ENCODE data around the gene ATL1. TPM values are rescaled to one million over a fixed set of nuclear protein-coding genes. Genes with fewer than 3 reads are reported as not detected.

ATL1 gene
- total and polyA plus RNA-seq, 2 of the 4 experiments (the other 2 are of a cell fraction) = 6.0 to 12.2 TPM

GRCh38 chr14:50675597-50675996 lies 115.7 kb downstream of the ATL1 start:
- CTCF ChIA-PET = interaction anchor here (0.7 kb wide), 1 partner anchor 91 kb away, joined by 3 read pairs; no protein-coding TSS in a partner anchor
- POLR2A ChIA-PET (ENCODE audit: unreplicated experiment) = no interaction called here
- no peak overlapping the region for H3K4me3 ChIP-seq (ENCODE audit: insufficient read depth, low read depth, low read length)

More at GRCh38 chr14:50675597-50675996, 115.7 kb downstream of the ATL1 start:
- WGBS, 2 experiments (ENCODE audit: extremely low coverage in 2 of 2, insufficient read length in 1 of 2) = no CpG with 5 or more reads among the region's 2 CpGs
- Histone ChIP-seq H4K91ac (ENCODE audit: insufficient read depth, low read depth, low read length) (peak overlapping the region; percentile 95), H3K79me1 (ENCODE audit: low read depth in 1 of 2, low read length in 2 of 2) (peaks cover 0 to 10% of the 10 kb centered on the region in 2 experiments; a peak in 2 of 4 replicates), H3K9me1 (ENCODE audit: insufficient read depth, low read length) (peaks cover 16% of the 10 kb centered on the region), H2BK5ac (ENCODE audit: low read depth, low read length, poor library complexity, severe bottlenecking) (peak overlapping the region; percentile 95), H3K18ac (ENCODE audit: low read depth, low read length) (peak overlapping the region; percentile 99), H3K4ac (ENCODE audit: low read depth, low read length) (peak overlapping the region; percentile 96), H3K9me3 (ENCODE audit: control insufficient read depth, insufficient read depth, low read length) (no peaks in the 10 kb centered on the region), H2AK5ac (ENCODE audit: low read depth, low read length) (peak overlapping the region; percentile 96), H3K27me3 (ENCODE audit: control insufficient read depth, insufficient read depth, low read length) (no peaks in the 10 kb centered on the region), H2BK120ac (ENCODE audit: low read depth, low read length) (peak overlapping the region; percentile 97), H3K9ac (ENCODE audit: low read depth, low read length) (no peak overlapping the region), H3K27ac (ENCODE audit: insufficient read depth, low read length) (peak overlapping the region; percentile 88), H2AFZ (replicated peaks; ENCODE audit: low read length, poor library complexity) (peak overlapping the region; percentile 44), H3K56ac (ENCODE audit: extremely low read depth, insufficient read depth, low read length) (peak overlapping the region; percentile 60; the same call in 1 of the 2 replicates), H3K36me3 (ENCODE audit: control insufficient read depth, insufficient read depth, low read length) (no peaks in the 10 kb centered on the region), H3K4me1 (ENCODE audit: control insufficient read depth, insufficient read depth, low read length) (peaks cover 23% of the 10 kb centered on the region), H4K20me1 (ENCODE audit: insufficient read depth, low read length) (no peaks in the 10 kb centered on the region), H3K4me2 (ENCODE audit: low read depth, low read length) (peak overlapping the region; percentile 14; the same call in 1 of the 2 replicates), H2BK20ac (ENCODE audit: low read depth, low read length) (peak overlapping the region; percentile 97), H4K5ac (ENCODE audit: low read depth, low read length) (peak overlapping the region; percentile 99), H2BK15ac (ENCODE audit: low read depth, low read length) (peak overlapping the region; percentile 98), H2AK9ac (replicated peaks; ENCODE audit: low read depth, low read length, poor library complexity) (peak overlapping the region; percentile 79), H3K14ac (replicated peaks; ENCODE audit: low read depth, low read length) (peak overlapping the region; percentile 92), H3K23ac (ENCODE audit: low read depth, low read length) (peak overlapping the region; percentile 92), H4K8ac (ENCODE audit: low read depth in 2 of 2, low read length in 2 of 2) (peak overlapping the region; percentile 20 to 92; a peak in 3 of 4 replicates)
- dilution Hi-C loops (cut with HindIII; ENCODE audit: low sequenced_read_pairs, unreplicated experiment) = no loop called here
- no peak for TF ChIP-seq FOS (IDR thresholded peaks at IDR 0.05; ENCODE audit: low read depth, low read length)
- no peak for TF ChIP-seq RCOR1 (IDR thresholded peaks at IDR 0.05; ENCODE audit: insufficient replicate concordance, low read length)
- TF ChIP-seq USF2 (IDR thresholded peaks at IDR 0.05; ENCODE audit: low read depth, low read length) = no peak
- TF ChIP-seq RAD21 (IDR thresholded peaks at IDR 0.05; ENCODE audit: low read length) = no peak
- no peak for TF ChIP-seq CHD1 (IDR thresholded peaks at IDR 0.05; ENCODE audit: low read depth, low read length)
- ATAC-seq (ENCODE audit: low read depth) (peak; percentile 72), DNase-seq (peak; percentile 29)
- no TSS peak for BruUV-seq (replicated peaks)
- in situ Hi-C loops (cut with MboI; ENCODE audit: low sequenced_read_pairs) = no loop called here
- intact Hi-C loops (cut with micrococcal nuclease) = no loop called here

All from IMR-90 (cell line).